HG03064 (cell line): ENCODE data around the gene MMP27.

Source experiments
- ATAC-seq: cut with Tn5 transposase; IDR thresholded peaks from one replicate; pipeline ENCODE4 v1.9.1; 2021; ENCODE audit warnings: low read depth; ENCODE audit not compliant: unreplicated experiment

The MMP27 gene

GRCh38 chr11:102704841-102705240, 728 bp downstream of the MMP27 start:
- no peak for ATAC-seq

- no peak for ATAC-seq
These were observed 1.6 kb downstream of the MMP27 start for GRCh38 chr11:102703826-102704493.

- ATAC-seq: no peak
These were observed 10.4 kb downstream of the MMP27 start for GRCh38 chr11:102695201-102695600.

GRCh38 chr11:102685754-102686153, 19.8 kb downstream of the MMP27 start:
- ATAC-seq: no peak

- ATAC-seq: no peak
These were observed 20.2 kb downstream of the MMP27 start for GRCh38 chr11:102685338-102685737.

- ATAC-seq: no peak
These were observed 22.3 kb downstream of the MMP27 start for GRCh38 chr11:102683277-102683676.

- ATAC-seq: no peak
These were observed 24.6 kb downstream of the MMP27 start for GRCh38 chr11:102680945-102681344.

GRCh38 chr11:102678022-102678421, 27.5 kb downstream of the MMP27 start:
- no peak for ATAC-seq

- ATAC-seq: no peak
These were observed 29.5 kb downstream of the MMP27 start for GRCh38 chr11:102676084-102676483.

- ATAC-seq: no peak
These were observed 35.9 kb downstream of the MMP27 start for GRCh38 chr11:102669664-102670063.

- ATAC-seq: no peak
These were observed 39.1 kb downstream of the MMP27 start for GRCh38 chr11:102666331-102666957.

GRCh38 chr11:102664001-102664752, 41.4 kb downstream of the MMP27 start:
- ATAC-seq: no peak

GRCh38 chr11:102662607-102663006, 43.0 kb downstream of the MMP27 start:
- no peak for ATAC-seq

- no peak for ATAC-seq
These were observed 44.5 kb downstream of the MMP27 start for GRCh38 chr11:102661040-102661439.

- ATAC-seq: no peak
These were observed 49.0 kb downstream of the MMP27 start for GRCh38 chr11:102656528-102656927.

GRCh38 chr11:102655547-102655946, 50.0 kb downstream of the MMP27 start:
- no peak for ATAC-seq

GRCh38 chr11:102654761-102655160, 50.8 kb downstream of the MMP27 start:
- no peak for ATAC-seq

GRCh38 chr11:102653744-102654291, 51.8 kb downstream of the MMP27 start:
- no peak for ATAC-seq

GRCh38 chr11:102647430-102647829, 58.1 kb downstream of the MMP27 start:
- no peak for ATAC-seq

GRCh38 chr11:102643941-102644340, 61.6 kb downstream of the MMP27 start:
- ATAC-seq: no peak
